ENCODE results near the gene EPAS1. TPM values are rescaled to one million over a fixed set of nuclear protein-coding genes. Genes with fewer than 3 reads are reported as not detected.

The EPAS1 gene
- total and polyA plus RNA-seq, 8 donors, result 35.1 to 217 (median 117) TPM

DNA sequence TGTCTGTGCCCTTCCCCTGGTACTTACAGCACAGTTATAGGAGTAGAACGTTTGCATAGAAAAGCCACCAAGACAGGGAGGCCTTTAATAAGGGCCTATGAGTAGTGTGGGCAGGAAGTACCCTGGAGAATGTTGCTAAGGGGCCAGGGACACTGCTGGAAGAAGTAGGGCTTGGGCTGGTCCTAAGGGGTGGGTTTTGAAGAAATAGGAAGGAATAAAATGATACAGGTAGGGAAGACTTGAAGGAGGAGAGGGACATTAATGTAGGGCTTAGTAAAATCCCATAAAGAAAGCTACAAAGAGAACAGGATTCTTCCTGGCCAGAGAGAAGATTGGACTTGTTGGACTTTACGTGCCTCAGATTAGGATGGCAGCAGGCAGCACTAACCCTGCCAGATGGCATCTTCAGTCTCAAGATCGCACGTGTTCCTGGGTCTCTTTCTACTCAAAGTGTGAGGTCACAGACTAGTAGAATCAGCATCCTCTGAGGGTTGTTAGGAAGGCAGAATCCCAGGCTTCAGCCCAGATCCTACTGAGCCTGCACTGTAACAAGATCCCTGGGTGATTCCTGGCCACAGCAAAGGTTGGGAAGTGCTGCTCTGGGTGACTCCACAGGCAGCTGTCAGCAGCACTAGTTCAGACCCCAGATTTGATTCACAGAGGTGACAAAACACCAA lies 39.2 kb downstream of the EPAS1 start:
- no peaks in the 10 kb centered on the region for H3K27me3 ChIP-seq
- intact Hi-C loops (cut with DNase I; ENCODE audit: low total_unique reads), result no loop called here
- 53 to 59% (median 56%) methylated on average over 4 of the region's 4 CpGs for WGBS, 5 donors
- peak overlapping the region; percentile 63 to 85 (median 80) for H3K27ac ChIP-seq
- H3K9me3 ChIP-seq, result no peaks in the 10 kb centered on the region
- TF ChIP-seq EP300 (IDR thresholded peaks at IDR 0.05) (no peak), POLR2AphosphoS5 (IDR thresholded peaks at IDR 0.05) (no peak), POLR2A (IDR thresholded peaks at IDR 0.05) (no peak)
- TF ChIP-seq, protein P1, sequence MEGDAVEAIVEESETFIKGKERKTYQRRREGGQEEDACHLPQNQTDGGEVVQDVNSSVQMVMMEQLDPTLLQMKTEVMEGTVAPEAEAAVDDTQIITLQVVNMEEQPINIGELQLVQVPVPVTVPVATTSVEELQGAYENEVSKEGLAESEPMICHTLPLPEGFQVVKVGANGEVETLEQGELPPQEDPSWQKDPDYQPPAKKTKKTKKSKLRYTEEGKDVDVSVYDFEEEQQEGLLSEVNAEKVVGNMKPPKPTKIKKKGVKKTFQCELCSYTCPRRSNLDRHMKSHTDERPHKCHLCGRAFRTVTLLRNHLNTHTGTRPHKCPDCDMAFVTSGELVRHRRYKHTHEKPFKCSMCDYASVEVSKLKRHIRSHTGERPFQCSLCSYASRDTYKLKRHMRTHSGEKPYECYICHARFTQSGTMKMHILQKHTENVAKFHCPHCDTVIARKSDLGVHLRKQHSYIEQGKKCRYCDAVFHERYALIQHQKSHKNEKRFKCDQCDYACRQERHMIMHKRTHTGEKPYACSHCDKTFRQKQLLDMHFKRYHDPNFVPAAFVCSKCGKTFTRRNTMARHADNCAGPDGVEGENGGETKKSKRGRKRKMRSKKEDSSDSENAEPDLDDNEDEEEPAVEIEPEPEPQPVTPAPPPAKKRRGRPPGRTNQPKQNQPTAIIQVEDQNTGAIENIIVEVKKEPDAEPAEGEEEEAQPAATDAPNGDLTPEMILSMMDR (IDR thresholded peaks at IDR 0.05), result no peak
- peaks cover 54 to 99% (median 80%) of the 10 kb centered on the region in 4 donors for H3K4me1 ChIP-seq
- H3K4me3 ChIP-seq, result no peak overlapping the region
- no peak for DNase-seq
- H3K36me3 ChIP-seq, result no peaks in the 10 kb centered on the region

DNA sequence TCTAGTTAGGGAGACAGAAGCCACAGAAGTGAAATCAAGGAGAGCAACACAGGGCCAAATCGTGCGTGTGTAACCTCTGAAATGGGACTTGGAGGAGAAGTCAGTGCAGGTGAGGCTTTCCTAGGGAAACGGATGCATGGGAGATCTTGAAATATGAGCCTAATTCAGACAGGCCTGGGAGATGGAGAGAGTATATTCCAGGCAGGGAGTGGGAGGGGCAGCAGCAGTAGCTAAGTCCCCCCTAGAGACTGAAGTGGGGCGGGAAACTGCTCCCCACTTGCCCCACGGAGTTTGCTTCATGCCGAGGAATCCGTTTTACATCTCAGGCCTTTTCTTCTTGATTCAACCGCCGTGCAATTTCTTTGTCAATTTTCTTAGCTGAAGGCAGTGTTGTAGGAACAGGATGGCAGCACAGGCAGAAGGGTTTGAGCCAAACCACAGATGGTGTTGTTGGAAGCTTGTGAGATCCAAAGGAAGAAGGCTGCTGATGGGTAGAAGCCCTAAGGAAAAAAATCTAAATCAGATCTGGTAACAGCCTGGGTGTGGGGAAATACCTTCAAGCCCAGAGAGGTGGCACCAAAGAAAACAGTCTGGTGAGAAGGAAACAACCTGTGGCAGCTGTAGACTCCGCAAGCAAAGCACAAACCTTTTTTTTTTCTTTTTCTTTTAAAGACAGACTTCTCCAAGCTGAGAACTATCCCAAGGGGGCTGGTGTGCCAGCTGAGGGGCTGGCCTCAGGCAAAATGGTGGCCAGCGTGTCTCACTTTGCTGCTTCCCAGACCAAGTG lies 40.2 kb downstream of the EPAS1 start:
- Histone ChIP-seq H3K36me3 (no peaks in the 10 kb centered on the region), H3K4me3 (no peak overlapping the region), H3K27me3 (no peaks in the 10 kb centered on the region), H3K27ac (peak overlapping the region in 4 of 5 donors; percentile 73 to 85 (median 82)), H3K9me3 (no peaks in the 10 kb centered on the region), H3K4me1 (peaks cover 52 to 99% (median 70%) of the 10 kb centered on the region in 4 donors)
- WGBS, 5 donors, result 75 to 89% (median 84%) methylated on average over 11 of the region's 11 CpGs
- no peak for DNase-seq
- intact Hi-C loops (cut with DNase I; ENCODE audit: low total_unique reads), result no loop called here
- no peak for TF ChIP-seq POLR2A (IDR thresholded peaks at IDR 0.05)
- TF ChIP-seq POLR2AphosphoS5 (IDR thresholded peaks at IDR 0.05), result no peak
- no peak for TF ChIP-seq EP300 (IDR thresholded peaks at IDR 0.05)
- TF ChIP-seq, protein P1 (IDR thresholded peaks at IDR 0.05), result no peak

DNA sequence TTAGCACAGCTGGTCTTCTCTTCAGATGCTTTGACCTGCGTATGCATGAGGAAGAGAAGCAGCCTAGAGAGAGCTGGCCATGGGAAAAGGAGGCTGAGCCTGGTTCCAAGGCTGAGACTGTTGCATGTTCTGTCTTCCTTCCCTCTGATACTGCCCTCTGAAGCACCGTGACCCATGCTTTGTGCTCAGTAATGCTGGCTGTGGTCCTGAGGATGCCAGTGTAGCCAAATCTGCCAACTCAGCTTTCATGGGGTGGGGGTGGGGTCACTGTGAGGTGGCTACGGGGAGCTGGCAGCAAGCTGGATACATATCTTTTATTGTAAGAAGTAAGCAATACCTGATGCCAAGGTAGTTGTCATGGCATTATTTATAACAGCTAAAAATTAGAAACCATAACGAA lies 41.5 kb downstream of the EPAS1 start:
- no peak for DNase-seq
- intact Hi-C loops (cut with DNase I; ENCODE audit: low total_unique reads), result no loop called here
- Histone ChIP-seq H3K9me3 (no peaks in the 10 kb centered on the region), H3K36me3 (no peaks in the 10 kb centered on the region), H3K4me1 (peaks cover 48 to 92% (median 60%) of the 10 kb centered on the region in 4 donors), H3K27me3 (no peaks in the 10 kb centered on the region), H3K4me3 (no peak overlapping the region), H3K27ac (peak overlapping the region in 1 of 5 donors; percentile 85)
- 38 to 55% (median 42%) methylated on average over 4 of the region's 4 CpGs for WGBS, 5 donors
- TF ChIP-seq POLR2A (IDR thresholded peaks at IDR 0.05), result no peak
- TF ChIP-seq EP300 (IDR thresholded peaks at IDR 0.05), result no peak
- TF ChIP-seq, protein P1 (IDR thresholded peaks at IDR 0.05), result no peak
- no peak for TF ChIP-seq POLR2AphosphoS5 (IDR thresholded peaks at IDR 0.05)

DNA sequence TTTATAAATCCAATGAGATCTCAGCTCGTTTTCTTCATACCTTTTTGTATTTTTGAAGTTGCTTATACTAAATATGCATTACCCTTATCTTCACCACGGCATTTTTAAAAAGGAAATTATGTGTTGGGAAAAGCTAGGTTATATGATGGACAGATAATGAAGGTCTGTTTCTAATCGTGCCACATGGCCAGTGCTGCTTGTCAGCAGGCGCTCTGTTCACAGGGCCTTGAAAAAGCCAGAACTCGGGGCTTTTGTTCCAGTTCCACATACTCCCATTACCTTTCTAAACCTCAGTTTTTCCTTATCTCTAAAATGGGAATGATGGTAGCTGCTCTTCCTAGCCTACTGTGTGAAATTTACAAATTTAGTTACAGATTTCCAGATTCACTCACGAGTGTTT lies 42.0 kb downstream of the EPAS1 start:
- peaks cover 45 to 91% (median 55%) of the 10 kb centered on the region in 4 donors for H3K4me1 ChIP-seq
- no peaks in the 10 kb centered on the region for H3K36me3 ChIP-seq
- TF ChIP-seq EP300 (IDR thresholded peaks at IDR 0.05) (no peak), POLR2AphosphoS5 (IDR thresholded peaks at IDR 0.05) (no peak), POLR2A (IDR thresholded peaks at IDR 0.05) (no peak)
- TF ChIP-seq, protein P1 (IDR thresholded peaks at IDR 0.05), result no peak
- H3K27ac ChIP-seq, result peak overlapping the region in 2 of 5 donors; percentile 27 to 54
- no peak overlapping the region for H3K4me3 ChIP-seq
- H3K9me3 ChIP-seq, result no peaks in the 10 kb centered on the region
- no peak for DNase-seq
- intact Hi-C loops (cut with DNase I; ENCODE audit: low total_unique reads), result no loop called here
- WGBS, 5 donors, result 61 to 78% (median 75%) methylated on average over 6 of the region's 6 CpGs
- H3K27me3 ChIP-seq, result no peaks in the 10 kb centered on the region

Data from stomach (tissue), 9 donors.